NCI-H146 treated with DMSO at 0.1 percent for 48 hours (cell line): Measurements from ENCODE around the gene PANK2.

Experiments
- DNase-seq: peaks from one replicate; lab custom pipeline; 2025; ENCODE audit not compliant: unreplicated experiment; lab: John Stamatoyannopoulos, UW

PANK2 gene

GRCh38 chr20:3976511-3976910 lies 87.3 kb downstream of the PANK2 start:
- DNase-seq: no peak
